ACHN (cell line): ENCODE measurements around the gene FARS2.

Source experiments
- DNase-seq: peaks from one replicate; pipeline ENCODE4 v3.0.0-alpha.2; 2015
- in situ Hi-C: cut with HindIII; loops from 2 replicates; pipeline ENCODE4 v1.10.0; 2017; ENCODE audit warnings: low sequenced_read_pairs, low pct_ligation_motif_present, low pct_unique_long_range_greater_than_20kb

The FARS2 gene

GRCh38 chr6:5598123-5598522, 336.8 kb downstream of the FARS2 start:
- in situ Hi-C loops, result no loop called here

DNA sequence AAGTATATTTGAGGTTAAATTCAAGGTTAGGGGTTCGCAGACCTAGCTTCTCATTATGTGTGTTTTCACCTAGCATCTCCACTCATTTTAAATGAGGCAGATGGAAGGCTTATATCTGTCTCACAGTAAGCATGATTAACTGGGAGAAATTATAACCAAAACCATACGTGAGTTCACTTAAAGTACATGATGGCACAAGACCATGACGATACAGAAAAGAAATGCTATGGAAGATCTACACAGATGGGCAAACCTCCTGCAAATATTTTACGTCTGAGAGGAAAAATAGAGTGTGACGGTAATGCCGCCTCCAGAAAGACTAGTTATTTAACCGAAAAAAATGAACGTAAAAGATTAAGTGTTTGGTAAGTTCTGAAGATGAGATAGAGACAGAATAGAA, 337.8 kb downstream of the FARS2 start:
- no peak for DNase-seq
- in situ Hi-C loops, result no loop called here

More at GRCh38 chr6:5598123-5598522, 336.8 kb downstream of the FARS2 start:
- no peak for DNase-seq

DNA sequence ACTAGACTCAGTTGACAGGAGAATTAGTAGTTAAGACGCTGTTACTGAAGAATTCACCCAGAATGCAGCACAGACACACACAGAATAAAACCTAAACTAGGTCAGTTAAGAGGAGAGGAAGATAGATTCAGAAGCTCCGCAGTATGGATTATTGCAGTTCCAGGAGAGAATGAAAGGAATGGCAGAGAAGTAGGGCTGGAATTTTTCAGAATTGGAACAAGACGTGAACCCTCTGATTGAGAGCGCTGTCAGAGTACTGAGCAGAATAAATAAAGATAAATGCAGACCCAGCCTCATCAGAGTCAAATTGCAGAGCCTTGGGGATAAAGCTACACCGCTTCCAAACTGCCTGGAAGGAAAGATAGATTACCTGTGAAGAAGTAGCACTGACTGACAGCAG, 344.6 kb downstream of the FARS2 start:
- no peak for DNase-seq

DNA sequence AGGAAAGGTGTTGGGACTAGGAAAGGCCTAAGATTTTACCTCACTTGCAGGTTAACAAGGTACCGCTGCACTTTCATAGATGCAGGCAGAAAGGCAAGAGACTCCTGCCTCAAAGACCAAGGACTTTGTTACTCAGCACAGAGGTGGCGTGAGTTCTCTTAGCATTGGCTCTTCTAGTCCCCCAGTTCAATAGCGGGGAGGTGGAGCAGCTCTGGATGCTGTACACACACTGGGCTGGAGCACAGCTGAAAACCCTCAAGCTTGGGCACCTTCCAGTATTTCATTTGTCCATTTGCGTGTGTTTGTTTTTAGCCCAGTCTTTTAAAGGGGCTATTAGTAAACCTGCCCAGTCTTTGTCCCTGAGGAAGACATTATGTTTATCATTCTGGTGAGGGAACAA, 345.2 kb downstream of the FARS2 start:
- no peak for DNase-seq
- in situ Hi-C loops, result no loop called here

More for the DNA sequence above, 344.6 kb downstream of the FARS2 start:
- in situ Hi-C loops, result no loop called here

DNA sequence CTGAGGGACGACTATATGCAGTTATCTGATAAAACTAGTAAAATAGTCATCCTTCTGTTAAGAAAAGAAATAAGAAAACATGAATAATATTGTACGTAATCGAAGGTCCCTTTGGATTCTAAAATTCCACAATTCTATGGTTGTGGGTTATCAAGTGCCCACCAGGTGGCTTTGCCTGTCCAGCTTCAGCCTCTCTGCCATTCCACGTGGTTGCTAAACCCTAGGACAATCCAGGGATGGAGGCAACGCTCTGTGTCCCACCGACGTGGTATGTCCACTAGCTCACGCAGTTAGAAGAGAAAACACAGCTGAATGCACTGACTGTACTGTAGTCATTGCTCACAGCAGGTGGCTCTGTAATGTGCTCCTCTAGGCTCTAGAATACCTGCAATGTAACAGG, 349.3 kb downstream of the FARS2 start:
- in situ Hi-C loops, result no loop called here
- no peak for DNase-seq

GRCh38 chr6:5617179-5617578, 355.9 kb downstream of the FARS2 start:
- in situ Hi-C loops, result no loop called here
- no peak for DNase-seq

- no peak for DNase-seq
- in situ Hi-C loops, result no loop called here
These were observed 357.9 kb downstream of the FARS2 start for GRCh38 chr6:5619249-5619648.

GRCh38 chr6:5622276-5623005, 361.1 kb downstream of the FARS2 start:
- in situ Hi-C loops, result no loop called here
- DNase-seq, result no peak

DNA sequence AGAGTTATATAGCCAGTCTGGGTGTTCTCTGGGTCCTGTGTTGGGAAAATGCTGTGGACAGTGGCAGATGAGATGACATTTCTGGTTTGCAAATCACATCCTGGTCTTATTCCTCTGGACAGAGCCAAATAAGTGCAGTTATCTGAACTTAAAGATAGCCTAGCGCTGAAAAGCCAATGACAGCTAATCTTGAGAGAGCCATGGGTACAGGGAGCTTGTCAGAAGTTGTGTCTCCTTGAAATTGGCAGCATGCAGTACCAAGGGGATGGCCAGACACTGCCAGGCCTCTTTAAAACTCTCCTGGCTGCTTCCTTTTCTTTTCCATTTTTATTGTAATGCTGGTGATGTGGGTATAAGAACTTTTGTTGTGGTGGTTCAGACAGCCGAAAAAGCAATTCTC, 362.5 kb downstream of the FARS2 start:
- in situ Hi-C loops, result no loop called here
- DNase-seq, result no peak

GRCh38 chr6:5624256-5624655, 362.9 kb downstream of the FARS2 start:
- DNase-seq, result no peak
- in situ Hi-C loops, result no loop called here

DNA sequence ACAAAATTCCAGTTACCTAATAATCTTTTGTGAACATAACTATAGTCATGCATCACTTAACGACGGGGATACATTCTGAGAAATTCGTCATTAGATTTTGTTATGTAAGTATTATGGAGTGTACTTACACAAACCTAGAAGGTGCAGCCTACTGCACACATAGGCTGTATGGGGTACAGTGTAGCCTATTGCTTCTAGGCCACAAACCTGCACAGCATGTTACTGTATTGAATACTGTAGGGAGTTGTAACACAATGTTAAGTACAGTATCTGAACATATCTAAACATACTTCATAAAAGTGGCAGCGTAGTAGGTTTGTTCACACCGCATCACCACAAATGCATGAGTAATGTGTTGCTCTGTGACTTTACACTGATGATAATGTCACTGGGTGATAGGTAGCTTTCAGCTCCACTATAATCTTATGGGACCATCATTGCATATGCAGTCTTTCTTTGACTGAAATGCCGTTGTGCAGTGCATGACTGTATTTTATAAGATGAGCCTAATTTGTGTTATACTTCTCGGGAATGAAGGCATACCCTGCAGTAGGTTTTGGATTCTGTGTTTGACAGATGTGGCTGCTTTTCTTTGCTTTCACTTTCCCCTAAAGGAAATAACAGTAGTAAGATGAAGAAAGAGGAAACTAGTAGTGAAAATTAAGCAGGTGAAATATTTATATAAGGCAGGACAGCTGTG, 365.6 kb downstream of the FARS2 start:
- in situ Hi-C loops, result no loop called here
- no peak for DNase-seq

GRCh38 chr6:5630636-5631035, 369.3 kb downstream of the FARS2 start:
- no peak for DNase-seq
- in situ Hi-C loops, result no loop called here

DNA sequence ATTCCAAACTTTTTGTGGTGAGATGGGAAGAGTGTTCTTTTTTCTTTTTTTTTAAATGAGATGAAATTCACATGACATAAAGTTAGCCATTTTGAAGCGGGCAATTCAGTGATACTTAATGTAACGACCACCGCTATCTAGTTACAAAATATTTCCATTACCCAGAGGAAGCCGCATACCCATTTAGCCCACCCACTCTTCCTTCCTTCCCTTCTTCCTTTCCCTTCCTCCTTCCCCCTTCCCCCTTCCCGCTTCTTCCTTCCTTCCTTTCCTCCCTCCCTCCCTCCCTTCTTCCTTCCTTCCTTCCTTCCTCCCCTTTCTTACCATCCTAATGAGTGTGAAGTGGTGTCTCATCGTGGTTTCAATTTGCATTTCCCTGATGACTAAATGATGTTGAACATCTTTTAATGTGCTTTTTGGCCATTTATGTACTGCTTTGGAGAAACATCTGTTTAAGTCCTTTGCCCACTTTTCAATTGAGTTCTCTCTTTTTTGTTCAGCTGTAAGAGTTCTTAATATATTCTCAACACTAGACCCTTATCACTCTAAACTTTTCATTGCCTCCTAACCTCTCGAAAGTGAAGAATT, 371.1 kb downstream of the FARS2 start:
- no peak for DNase-seq
- in situ Hi-C loops, result no loop called here

DNA sequence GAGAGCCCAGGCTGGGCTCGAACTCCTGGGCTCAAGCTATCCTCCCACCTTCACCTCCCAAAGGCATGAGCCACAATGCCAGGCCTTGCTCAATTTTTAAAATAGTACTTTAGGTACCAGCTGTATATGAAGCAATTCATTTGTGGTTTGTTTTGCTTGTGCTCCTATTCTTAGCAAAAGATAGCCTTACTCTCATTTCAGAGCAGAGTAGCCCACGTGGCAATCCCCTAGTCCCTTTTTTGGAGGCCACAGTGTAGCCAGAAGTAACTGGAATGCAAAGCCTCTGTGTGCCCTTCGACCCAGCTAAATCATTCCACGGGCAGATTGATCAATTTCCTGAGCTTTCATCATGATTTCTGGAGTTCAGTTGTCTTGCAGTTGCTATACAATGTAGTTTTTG, 373.2 kb downstream of the FARS2 start:
- DNase-seq, result no peak

GRCh38 chr6:5636210-5637030, 375.1 kb downstream of the FARS2 start:
- DNase-seq, result no peak
- in situ Hi-C loops, result no loop called here

More for the DNA sequence above, 373.2 kb downstream of the FARS2 start:
- in situ Hi-C loops, result no loop called here

GRCh38 chr6:5637714-5638113, 376.4 kb downstream of the FARS2 start:
- no peak for DNase-seq
- in situ Hi-C loops, result no loop called here

DNA sequence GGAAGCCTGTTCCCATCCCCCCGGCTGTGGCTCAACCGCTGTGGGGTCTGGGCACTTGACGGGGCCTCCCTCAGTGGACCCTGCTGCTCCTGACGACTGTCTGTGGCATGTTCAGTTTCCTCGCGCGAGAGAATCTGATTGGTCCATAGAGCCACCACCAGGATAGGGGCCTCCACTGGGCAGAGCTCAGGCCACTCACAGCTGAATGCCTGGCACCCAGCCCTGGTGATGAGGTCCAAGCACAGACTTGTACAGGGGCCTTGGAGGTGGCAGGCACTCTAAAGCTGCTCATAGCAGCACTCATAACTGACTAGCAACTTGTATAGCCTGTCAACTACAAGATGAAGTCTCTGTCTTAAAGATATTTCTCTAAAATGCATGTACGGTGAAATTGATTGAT, 377.4 kb downstream of the FARS2 start:
- in situ Hi-C loops, result no loop called here
- DNase-seq, result no peak

DNA sequence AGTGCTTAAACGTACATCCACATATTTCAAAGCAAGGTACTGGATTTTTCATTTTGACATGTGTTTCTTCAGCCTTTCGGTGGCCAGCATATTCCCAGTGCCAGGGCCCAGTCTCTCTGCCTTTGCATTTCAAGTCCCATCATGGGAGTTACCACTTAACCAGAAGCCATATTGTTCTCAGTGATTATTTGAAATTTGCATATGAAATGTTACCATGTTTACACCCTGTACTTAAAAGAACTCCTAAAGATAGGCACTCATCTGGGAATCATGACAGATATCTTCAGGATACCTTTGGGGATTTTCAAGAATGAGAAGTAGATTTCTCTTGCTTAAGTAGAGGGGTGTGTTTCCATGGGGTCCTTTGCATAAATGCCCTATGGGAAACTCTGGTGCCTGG, 377.9 kb downstream of the FARS2 start:
- DNase-seq, result no peak
- in situ Hi-C loops, result no loop called here

DNA sequence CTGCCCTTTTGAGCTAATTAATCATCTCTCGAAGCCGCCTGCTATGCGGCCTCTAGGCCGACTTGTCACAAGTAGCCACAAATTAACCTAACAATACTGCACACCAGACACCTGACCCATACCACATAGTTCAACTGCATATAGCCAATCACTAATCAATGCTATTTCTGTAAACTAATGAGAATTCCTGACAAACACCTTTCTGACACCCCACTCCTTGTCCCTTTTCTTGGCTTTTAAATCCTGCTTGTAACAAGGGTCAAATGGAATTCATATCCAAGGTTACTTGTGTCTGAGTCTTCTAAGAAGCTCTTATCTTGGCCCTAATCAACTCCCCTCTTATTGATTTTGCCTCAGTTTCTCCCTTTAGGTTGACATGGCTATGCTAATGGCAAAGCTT, 379.3 kb downstream of the FARS2 start:
- in situ Hi-C loops, result no loop called here

More for the DNA sequence above, 379.3 kb downstream of the FARS2 start:
- DNase-seq, result no peak
